ENCODE results near the gene PRKCE.

- TF ChIP-seq, protein P1, sequence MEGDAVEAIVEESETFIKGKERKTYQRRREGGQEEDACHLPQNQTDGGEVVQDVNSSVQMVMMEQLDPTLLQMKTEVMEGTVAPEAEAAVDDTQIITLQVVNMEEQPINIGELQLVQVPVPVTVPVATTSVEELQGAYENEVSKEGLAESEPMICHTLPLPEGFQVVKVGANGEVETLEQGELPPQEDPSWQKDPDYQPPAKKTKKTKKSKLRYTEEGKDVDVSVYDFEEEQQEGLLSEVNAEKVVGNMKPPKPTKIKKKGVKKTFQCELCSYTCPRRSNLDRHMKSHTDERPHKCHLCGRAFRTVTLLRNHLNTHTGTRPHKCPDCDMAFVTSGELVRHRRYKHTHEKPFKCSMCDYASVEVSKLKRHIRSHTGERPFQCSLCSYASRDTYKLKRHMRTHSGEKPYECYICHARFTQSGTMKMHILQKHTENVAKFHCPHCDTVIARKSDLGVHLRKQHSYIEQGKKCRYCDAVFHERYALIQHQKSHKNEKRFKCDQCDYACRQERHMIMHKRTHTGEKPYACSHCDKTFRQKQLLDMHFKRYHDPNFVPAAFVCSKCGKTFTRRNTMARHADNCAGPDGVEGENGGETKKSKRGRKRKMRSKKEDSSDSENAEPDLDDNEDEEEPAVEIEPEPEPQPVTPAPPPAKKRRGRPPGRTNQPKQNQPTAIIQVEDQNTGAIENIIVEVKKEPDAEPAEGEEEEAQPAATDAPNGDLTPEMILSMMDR (IDR thresholded peaks at IDR 0.05; ENCODE audit: extremely low read depth in 1 of 2, insufficient read depth in 1 of 2, low read depth in 1 of 2, low read length in 2 of 2) = no peak
- TF ChIP-seq POLR2A (IDR thresholded peaks at IDR 0.05; ENCODE audit: low read depth, low read length) (no peak), FOS (IDR thresholded peaks at IDR 0.05; ENCODE audit: borderline replicate concordance, insufficient read depth, low read length) (no peak), EZH2 (IDR thresholded peaks at IDR 0.05; ENCODE audit: borderline replicate concordance, low read depth, low read length, severe bottlenecking) (no peak), GATA2 (IDR thresholded peaks at IDR 0.05; ENCODE audit: insufficient read depth, insufficient read length, low read depth, low read length) (no peak)
Measured at GRCh38 chr2:46079985-46080560, 428.6 kb downstream of the PRKCE start.
